ENCODE results near the gene ERC2.

DNA sequence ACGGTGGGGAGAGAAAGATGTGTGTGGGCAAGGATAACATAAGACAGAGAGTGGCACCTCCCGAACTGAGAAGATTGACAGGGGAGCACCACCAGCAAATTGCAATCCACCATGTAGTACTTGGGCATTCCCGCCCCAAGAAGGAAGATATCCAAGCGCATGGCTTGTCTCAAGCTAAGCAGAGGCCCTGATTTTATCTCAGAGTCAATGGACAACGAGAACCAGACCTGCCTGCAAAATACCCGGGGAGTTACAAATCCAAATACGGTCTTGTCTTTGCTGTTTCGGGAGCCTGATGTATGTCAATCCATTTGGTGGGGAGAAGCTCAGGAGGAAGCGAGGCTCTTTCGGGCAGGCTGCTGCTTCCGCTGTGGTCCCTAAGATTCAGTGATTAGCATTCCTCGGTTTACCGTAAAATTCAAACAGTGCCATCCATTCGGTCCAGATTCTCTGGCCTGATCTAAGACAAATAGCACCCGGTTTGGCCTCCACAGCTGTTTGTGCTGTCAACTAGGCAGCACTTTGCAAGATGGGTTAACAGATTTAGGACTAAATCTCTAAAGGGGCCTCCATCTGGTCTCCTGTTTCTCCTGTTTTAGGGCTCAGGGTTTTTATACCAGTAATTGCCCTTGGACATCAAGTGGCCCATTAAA lies 883.4 kb downstream of the ERC2 start:
- TF ChIP-seq, protein P1, sequence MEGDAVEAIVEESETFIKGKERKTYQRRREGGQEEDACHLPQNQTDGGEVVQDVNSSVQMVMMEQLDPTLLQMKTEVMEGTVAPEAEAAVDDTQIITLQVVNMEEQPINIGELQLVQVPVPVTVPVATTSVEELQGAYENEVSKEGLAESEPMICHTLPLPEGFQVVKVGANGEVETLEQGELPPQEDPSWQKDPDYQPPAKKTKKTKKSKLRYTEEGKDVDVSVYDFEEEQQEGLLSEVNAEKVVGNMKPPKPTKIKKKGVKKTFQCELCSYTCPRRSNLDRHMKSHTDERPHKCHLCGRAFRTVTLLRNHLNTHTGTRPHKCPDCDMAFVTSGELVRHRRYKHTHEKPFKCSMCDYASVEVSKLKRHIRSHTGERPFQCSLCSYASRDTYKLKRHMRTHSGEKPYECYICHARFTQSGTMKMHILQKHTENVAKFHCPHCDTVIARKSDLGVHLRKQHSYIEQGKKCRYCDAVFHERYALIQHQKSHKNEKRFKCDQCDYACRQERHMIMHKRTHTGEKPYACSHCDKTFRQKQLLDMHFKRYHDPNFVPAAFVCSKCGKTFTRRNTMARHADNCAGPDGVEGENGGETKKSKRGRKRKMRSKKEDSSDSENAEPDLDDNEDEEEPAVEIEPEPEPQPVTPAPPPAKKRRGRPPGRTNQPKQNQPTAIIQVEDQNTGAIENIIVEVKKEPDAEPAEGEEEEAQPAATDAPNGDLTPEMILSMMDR (conservative IDR thresholded peaks at IDR 0.05; ENCODE audit: low read depth, low read length) = no peak
- TF ChIP-seq EZH2 (IDR thresholded peaks at IDR 0.05; ENCODE audit: borderline replicate concordance, low read depth, low read length, poor library complexity, severe bottlenecking) = no peak

All from A673 (cell line).